Astrocyte (in vitro differentiated cells and primary cell): ENCODE measurements around the gene MICU2.

Source experiments
- EZH2 ChIP-seq: IDR thresholded peaks from 2 replicates; pipeline ENCODE4 v1.6.1; 2012; ENCODE audit warnings: mild to moderate bottlenecking, low read length, inconsistent platforms; ENCODE audit not compliant: insufficient read depth
- TF ChIP-seq, protein P1 (sequence below): IDR thresholded peaks from 2 replicates; pipeline ENCODE4 v1.5.1; 2011; ENCODE audit warnings: low read depth, mild to moderate bottlenecking, inconsistent platforms, low read length, moderate library complexity; ENCODE audit not compliant: insufficient read depth

DNA sequence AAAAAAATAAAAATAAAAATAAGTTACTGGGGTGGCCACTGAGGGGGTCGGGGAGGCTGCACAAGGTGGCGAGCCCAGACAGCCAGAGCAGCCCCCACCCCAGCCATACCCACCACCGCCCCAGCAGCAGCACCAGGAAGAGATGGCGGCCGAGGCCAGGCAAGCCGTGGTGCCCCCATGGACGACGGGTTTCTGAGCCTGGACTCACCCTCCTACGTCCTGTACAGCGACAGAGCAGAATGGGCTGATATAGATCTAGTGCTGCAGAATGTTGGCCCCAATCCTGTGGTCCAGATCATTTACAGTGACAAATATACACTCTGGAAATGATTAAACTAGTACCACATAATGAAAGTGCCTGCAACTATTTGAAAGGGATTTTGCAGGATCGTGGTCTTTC lies 73.3 kb downstream of the MICU2 start:
- TF ChIP-seq, protein P1, sequence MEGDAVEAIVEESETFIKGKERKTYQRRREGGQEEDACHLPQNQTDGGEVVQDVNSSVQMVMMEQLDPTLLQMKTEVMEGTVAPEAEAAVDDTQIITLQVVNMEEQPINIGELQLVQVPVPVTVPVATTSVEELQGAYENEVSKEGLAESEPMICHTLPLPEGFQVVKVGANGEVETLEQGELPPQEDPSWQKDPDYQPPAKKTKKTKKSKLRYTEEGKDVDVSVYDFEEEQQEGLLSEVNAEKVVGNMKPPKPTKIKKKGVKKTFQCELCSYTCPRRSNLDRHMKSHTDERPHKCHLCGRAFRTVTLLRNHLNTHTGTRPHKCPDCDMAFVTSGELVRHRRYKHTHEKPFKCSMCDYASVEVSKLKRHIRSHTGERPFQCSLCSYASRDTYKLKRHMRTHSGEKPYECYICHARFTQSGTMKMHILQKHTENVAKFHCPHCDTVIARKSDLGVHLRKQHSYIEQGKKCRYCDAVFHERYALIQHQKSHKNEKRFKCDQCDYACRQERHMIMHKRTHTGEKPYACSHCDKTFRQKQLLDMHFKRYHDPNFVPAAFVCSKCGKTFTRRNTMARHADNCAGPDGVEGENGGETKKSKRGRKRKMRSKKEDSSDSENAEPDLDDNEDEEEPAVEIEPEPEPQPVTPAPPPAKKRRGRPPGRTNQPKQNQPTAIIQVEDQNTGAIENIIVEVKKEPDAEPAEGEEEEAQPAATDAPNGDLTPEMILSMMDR: no peak
- TF ChIP-seq EZH2: no peak
